Upper lobe of left lung (tissue), 6 donors: ENCODE measurements around the gene SIPA1. TPM values are rescaled to one million over a fixed set of nuclear protein-coding genes. Genes with fewer than 3 reads are reported as not detected.

Source experiments
- ATAC-seq, 2 donors: fragments of 200-7000 bp; cut with Tn5 transposase; one replicate each; pipeline ENCODE4 v1.9.1; 2022; ENCODE audit warnings: mild to moderate bottlenecking in 2 of 2, moderate library complexity in 2 of 2; ENCODE audit not compliant: low FRiP score in 2 of 2
- DNase-seq, 2 donors: peaks; one replicate each; pipeline ENCODE4 v3.0.0-alpha.2; 2019 to 2020
- H3K27ac ChIP-seq, 4 donors: fragments of 200-600 bp; sonication (generic); one replicate each; pipeline ENCODE4 v1.5.1; 2016 to 2019
- H3K27me3 ChIP-seq, 4 donors: fragments of 200-600 bp; sonication (generic); one replicate each; pipeline ENCODE4 v1.5.1; 2017 to 2019
- H3K36me3 ChIP-seq, 4 donors: fragments of 200-600 bp; sonication (generic); one replicate each; pipeline ENCODE4 v1.5.1; 2016 to 2019
- H3K4me1 ChIP-seq, 4 donors: fragments of 200-600 bp; sonication (generic); one replicate each; pipeline ENCODE4 v1.5.1; 2018 to 2019
- H3K4me3 ChIP-seq, 4 donors: fragments of 200-600 bp; sonication (generic); one replicate each; pipeline ENCODE4 v1.5.1; 2017 to 2019; ENCODE audit warnings: mild to moderate bottlenecking in 2 of 4, moderate library complexity in 1 of 4
- H3K9me3 ChIP-seq, 4 donors: fragments of 200-600 bp; sonication (generic); one replicate each; pipeline ENCODE4 v1.5.1; 2018 to 2019
- EP300 ChIP-seq, 4 donors: sonication (generic); formaldehyde crosslinking; IDR thresholded peaks; one replicate each; pipeline ENCODE4 v1.5.1; 2017; ENCODE audit warnings: antibody characterized with exemption in 4 of 4, control low read depth in 2 of 4
- POLR2A ChIP-seq, 4 donors: fragments of 450-650 bp; IDR thresholded peaks; one replicate each; pipeline ENCODE4 v1.5.1; 2016 to 2017; ENCODE audit warnings: antibody characterized with exemption in 4 of 4, mild to moderate bottlenecking in 2 of 4
- POLR2AphosphoS5 ChIP-seq, 2 donors: sonication (generic); formaldehyde crosslinking; IDR thresholded peaks; one replicate each; pipeline ENCODE4 v1.5.1; 2017; ENCODE audit warnings: antibody characterized with exemption in 2 of 2
- WGBS, 2 donors: methylation state at CpG; one replicate each; pipeline ENCODE4 v1.1.5; 2017 to 2018; 5-methylcytosine and 5-hydroxymethylcytosine counted together
- total RNA-seq, 6 donors: library from RNA; depleted of rRNA in 4 of 6; stranded (reverse); fragments of >200 nt in 4 of 6; gene quantifications; one replicate each; pipeline versions ENCODE4 v1.1.0 to v1.2.1, GENCODE V29; 2016 to 2021
- TF ChIP-seq, protein P1 (sequence below), 6 experiments: fragments of 450-650 bp in 4 of 6; fragments of 200-600 bp in 2 of 6; sonication (generic) in 2 of 6; IDR thresholded peaks; one replicate each; pipeline ENCODE4 v1.5.1; 2016 to 2019; ENCODE audit warnings: antibody characterized with exemption in 6 of 6
- donor health status: DM: no; HTN: no; CAD: no; lungs with moderate emphysema.
- donor health status: DM: no; HTN: yes; CAD: no; lungs with severe emphysema.

Gene SIPA1, protein sequence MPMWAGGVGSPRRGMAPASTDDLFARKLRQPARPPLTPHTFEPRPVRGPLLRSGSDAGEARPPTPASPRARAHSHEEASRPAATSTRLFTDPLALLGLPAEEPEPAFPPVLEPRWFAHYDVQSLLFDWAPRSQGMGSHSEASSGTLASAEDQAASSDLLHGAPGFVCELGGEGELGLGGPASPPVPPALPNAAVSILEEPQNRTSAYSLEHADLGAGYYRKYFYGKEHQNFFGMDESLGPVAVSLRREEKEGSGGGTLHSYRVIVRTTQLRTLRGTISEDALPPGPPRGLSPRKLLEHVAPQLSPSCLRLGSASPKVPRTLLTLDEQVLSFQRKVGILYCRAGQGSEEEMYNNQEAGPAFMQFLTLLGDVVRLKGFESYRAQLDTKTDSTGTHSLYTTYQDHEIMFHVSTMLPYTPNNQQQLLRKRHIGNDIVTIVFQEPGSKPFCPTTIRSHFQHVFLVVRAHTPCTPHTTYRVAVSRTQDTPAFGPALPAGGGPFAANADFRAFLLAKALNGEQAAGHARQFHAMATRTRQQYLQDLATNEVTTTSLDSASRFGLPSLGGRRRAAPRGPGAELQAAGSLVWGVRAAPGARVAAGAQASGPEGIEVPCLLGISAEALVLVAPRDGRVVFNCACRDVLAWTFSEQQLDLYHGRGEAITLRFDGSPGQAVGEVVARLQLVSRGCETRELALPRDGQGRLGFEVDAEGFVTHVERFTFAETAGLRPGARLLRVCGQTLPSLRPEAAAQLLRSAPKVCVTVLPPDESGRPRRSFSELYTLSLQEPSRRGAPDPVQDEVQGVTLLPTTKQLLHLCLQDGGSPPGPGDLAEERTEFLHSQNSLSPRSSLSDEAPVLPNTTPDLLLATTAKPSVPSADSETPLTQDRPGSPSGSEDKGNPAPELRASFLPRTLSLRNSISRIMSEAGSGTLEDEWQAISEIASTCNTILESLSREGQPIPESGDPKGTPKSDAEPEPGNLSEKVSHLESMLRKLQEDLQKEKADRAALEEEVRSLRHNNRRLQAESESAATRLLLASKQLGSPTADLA
- total RNA-seq, result 100 to 1,000 TPM in 1 of 6 donors, 10 to 100 TPM in 5; 42.7 to 137 (median 74.9) TPM

DNA sequence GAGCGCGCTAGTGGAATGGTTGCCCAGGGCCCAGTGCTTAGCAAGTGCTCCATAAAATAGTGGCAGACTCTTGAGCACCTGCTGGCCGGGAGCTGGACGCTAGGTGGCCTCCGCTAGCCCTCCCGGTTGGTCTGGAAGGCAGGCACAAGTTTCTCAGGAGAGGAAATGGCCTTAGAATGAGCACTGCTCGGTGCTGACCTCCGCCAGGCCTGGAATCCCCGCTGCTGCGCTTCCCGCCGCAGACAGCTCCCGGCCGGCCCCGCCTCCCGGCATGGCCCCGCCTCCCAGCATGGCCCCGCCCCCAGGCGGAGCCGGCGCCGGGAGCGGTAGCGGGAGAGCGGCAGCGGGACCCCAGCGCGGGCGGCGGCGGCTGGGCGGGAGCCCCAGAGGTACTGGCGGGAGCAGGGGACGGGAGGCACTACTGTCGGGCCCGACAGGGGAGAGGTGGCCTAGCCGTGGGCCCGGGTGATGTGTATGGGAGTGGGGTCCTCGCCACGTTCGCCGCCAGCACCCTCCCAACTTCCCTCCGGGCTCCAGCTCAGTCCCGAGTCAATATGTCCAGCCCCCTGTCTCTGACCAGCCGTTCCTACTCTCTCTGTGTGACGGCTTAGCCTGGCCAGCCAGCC, at the start of gene SIPA1:
TSS of gene SIPA1 (plus strand) at position 308 of the 626 bp plus-strand sequence. CDS start 2,821 bp downstream, outside the sequence.
- TF ChIP-seq POLR2A (IDR thresholded peaks at IDR 0.05), result peak in 3 of 4 donors; percentile 28 to 88 (median 84)
- TF ChIP-seq EP300 (IDR thresholded peaks at IDR 0.05), result no peak
- peak; percentile 6 to 74 for TF ChIP-seq POLR2AphosphoS5 (IDR thresholded peaks at IDR 0.05)
- TF ChIP-seq, protein P1, sequence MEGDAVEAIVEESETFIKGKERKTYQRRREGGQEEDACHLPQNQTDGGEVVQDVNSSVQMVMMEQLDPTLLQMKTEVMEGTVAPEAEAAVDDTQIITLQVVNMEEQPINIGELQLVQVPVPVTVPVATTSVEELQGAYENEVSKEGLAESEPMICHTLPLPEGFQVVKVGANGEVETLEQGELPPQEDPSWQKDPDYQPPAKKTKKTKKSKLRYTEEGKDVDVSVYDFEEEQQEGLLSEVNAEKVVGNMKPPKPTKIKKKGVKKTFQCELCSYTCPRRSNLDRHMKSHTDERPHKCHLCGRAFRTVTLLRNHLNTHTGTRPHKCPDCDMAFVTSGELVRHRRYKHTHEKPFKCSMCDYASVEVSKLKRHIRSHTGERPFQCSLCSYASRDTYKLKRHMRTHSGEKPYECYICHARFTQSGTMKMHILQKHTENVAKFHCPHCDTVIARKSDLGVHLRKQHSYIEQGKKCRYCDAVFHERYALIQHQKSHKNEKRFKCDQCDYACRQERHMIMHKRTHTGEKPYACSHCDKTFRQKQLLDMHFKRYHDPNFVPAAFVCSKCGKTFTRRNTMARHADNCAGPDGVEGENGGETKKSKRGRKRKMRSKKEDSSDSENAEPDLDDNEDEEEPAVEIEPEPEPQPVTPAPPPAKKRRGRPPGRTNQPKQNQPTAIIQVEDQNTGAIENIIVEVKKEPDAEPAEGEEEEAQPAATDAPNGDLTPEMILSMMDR (IDR thresholded peaks at IDR 0.05), result peak in 5 of 6 experiments; percentile 31 to 63 (median 32)
- DNase-seq (peak; percentile 86 to 96), ATAC-seq (peak; percentile 76 to 92)
- Histone ChIP-seq H3K27ac (peak within 1 kb of the TSS; percentile 89 to 99 (median 96)), H3K27me3 (no peaks in the 10 kb centered on the region), H3K36me3 (peaks cover 18 to 58% (median 40%) of the 10 kb centered on the region in 4 donors), H3K4me1 (peaks cover 45 to 62% (median 53%) of the 10 kb centered on the region in 4 donors), H3K4me3 (peak within 1 kb of the TSS; percentile 62 to 85 (median 74)), H3K9me3 (no peaks in the 10 kb centered on the region)
- 12 to 16% methylated on average over 11 to 15 of the region's 46 CpGs for WGBS, 2 donors

DNA sequence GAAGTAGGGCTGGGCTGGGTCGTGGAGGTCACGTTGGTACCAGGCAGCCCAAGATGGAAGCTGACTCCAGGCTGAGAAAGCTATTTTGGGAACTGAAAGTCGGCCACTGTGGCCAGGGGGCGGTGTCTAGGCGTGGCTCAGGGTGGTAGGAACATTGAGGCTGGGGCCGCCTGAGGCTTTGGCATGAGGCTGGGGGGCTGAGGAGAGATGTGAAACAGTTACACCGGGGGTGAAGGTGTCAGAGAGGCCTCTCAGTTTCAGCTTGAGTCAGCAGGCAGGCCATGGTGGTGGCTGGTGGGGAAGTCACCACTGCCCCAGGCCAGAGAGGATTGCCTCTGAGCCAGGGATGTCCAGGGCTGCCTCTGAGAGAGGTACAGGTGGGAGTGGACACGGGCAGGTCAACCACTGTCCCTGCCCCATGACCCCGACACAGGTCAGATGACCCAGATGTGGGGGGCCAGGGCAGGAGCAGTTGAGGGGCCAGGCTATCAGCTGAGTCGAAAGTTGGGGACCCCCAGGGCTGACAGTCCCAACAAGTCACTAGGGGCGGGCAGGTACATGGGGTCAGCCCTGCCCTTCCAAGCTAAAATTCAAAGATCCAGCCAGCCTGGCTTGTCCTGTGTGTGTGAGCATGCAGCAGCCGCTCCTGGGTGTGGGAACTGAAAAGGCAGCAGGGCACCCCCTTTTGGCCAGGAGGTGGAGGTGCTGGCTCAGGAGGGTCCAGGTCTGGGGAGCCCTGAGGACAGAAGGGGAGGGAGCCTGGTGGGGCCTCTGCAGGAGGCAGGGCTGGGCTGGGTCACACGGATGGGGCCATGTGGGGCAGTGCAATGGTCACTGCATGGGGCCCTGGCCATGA, 49.5 kb upstream of the SIPA1 start:
- Histone ChIP-seq H3K27me3 (no peaks in the 10 kb centered on the region), H3K4me1 (peaks cover 25 to 58% (median 29%) of the 10 kb centered on the region in 4 donors), H3K36me3 (peaks cover 0 to 71% (median 44%) of the 10 kb centered on the region in 4 donors), H3K4me3 (no peak overlapping the region), H3K9me3 (no peaks in the 10 kb centered on the region), H3K27ac (peak overlapping the region; percentile 34 to 81 (median 70))
- ATAC-seq (peak; percentile 61 to 64), DNase-seq (peak in 1 of 2 donors; percentile 79)
- 39 to 57% methylated on average over 9 to 12 of the region's 13 CpGs for WGBS, 2 donors
- TF ChIP-seq, protein P1 (IDR thresholded peaks at IDR 0.05), result peak; percentile 45 to 75 (median 69)
- TF ChIP-seq POLR2AphosphoS5 (IDR thresholded peaks at IDR 0.05), result no peak
- no peak for TF ChIP-seq POLR2A (IDR thresholded peaks at IDR 0.05)

DNA sequence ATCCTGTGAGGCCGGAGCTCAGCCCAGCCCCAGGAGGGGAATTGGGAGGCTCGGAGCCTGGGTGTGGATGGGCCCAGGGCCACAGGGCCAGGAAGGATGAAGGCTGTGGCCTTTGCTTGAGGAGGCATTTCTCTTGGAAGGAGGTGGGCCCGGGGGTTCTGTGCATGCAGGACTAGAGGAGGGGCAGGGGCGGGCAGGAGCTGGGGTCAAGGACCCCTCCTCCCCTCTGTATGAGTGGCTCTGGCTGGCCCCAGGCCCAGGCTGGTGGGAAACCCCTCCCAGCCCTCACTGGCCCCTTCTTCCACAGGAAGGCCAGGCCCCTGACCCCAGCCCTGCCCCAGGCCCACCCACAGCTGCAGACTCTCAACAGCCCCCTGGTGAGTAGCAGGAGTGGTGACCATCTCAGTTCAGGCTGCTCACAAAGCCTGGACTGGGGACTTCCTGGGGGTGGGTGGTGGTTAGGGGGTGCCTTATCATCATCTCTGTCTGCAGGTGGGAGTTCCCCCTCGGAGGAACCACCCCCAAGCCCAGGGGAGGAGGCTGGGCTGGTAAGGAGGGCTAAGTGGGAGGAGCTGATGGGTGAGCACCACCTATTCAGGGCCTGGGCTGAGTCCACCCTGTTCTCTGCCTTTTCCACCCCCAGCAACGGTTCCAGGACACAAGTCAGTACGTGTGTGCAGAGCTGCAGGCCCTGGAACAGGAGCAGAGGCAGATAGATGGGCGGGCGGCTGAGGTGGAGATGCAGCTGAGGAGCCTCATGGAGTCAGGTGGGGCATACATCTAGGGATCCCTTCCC, 48.3 kb upstream of the SIPA1 start:
- Histone ChIP-seq H3K36me3 (peaks cover 0 to 63% (median 34%) of the 10 kb centered on the region in 4 donors), H3K4me1 (peaks cover 30 to 62% (median 31%) of the 10 kb centered on the region in 4 donors), H3K4me3 (no peak overlapping the region), H3K27me3 (no peaks in the 10 kb centered on the region), H3K27ac (peak overlapping the region in 1 of 4 donors; percentile 79), H3K9me3 (no peaks in the 10 kb centered on the region)
- DNase-seq (peak in 1 of 2 donors; percentile 63), ATAC-seq (no peak)
- 76 to 78% methylated on average over 8 to 9 of the region's 9 CpGs for WGBS, 2 donors
- TF ChIP-seq POLR2A (IDR thresholded peaks at IDR 0.05), result no peak
- TF ChIP-seq, protein P1 (IDR thresholded peaks at IDR 0.05), result no peak
- no peak for TF ChIP-seq EP300 (IDR thresholded peaks at IDR 0.05)
- TF ChIP-seq POLR2AphosphoS5 (IDR thresholded peaks at IDR 0.05), result no peak
